HG02798 (cell line): ENCODE data around the gene DOCK4.

ENCODE experiments used
- ATAC-seq: cut with Tn5 transposase; IDR thresholded peaks from one replicate; pipeline ENCODE4 v1.9.1; 2021; ENCODE audit warnings: mild to moderate bottlenecking; ENCODE audit not compliant: unreplicated experiment, poor library complexity

Gene DOCK4

GRCh38 chr7:112192236-112193154, 13.7 kb downstream of the DOCK4 start:
- no peak for ATAC-seq

- no peak for ATAC-seq
Observed at GRCh38 chr7:112190120-112190519, 16.1 kb downstream of the DOCK4 start.

- no peak for ATAC-seq
Observed at GRCh38 chr7:112189691-112190090, 16.5 kb downstream of the DOCK4 start.

GRCh38 chr7:112188257-112188656, 17.9 kb downstream of the DOCK4 start:
- no peak for ATAC-seq

- no peak for ATAC-seq
Observed at GRCh38 chr7:112186300-112186699, 19.9 kb downstream of the DOCK4 start.

- ATAC-seq = no peak
Observed at GRCh38 chr7:112185005-112185834, 21.0 kb downstream of the DOCK4 start.

GRCh38 chr7:112184455-112184854, 21.7 kb downstream of the DOCK4 start:
- ATAC-seq = no peak

- no peak for ATAC-seq
Observed at GRCh38 chr7:112183266-112183665, 22.9 kb downstream of the DOCK4 start.

- ATAC-seq = no peak
Observed at GRCh38 chr7:112182749-112183148, 23.4 kb downstream of the DOCK4 start.

- ATAC-seq = no peak
Observed at GRCh38 chr7:112180223-112180622, 26.0 kb downstream of the DOCK4 start.

- no peak for ATAC-seq
Observed at GRCh38 chr7:112176693-112177415, 29.3 kb downstream of the DOCK4 start.

GRCh38 chr7:112176241-112176640, 30.0 kb downstream of the DOCK4 start:
- ATAC-seq = no peak

- ATAC-seq = no peak
Observed at GRCh38 chr7:112174192-112174591, 32.0 kb downstream of the DOCK4 start.

GRCh38 chr7:112173568-112173905, 32.7 kb downstream of the DOCK4 start:
- no peak for ATAC-seq

- no peak for ATAC-seq
Observed at GRCh38 chr7:112172870-112173567, 33.2 kb downstream of the DOCK4 start.

- ATAC-seq = no peak
Observed at GRCh38 chr7:112171673-112172072, 34.5 kb downstream of the DOCK4 start.

- no peak for ATAC-seq
Observed at GRCh38 chr7:112168915-112169314, 37.3 kb downstream of the DOCK4 start.

GRCh38 chr7:112167147-112167546, 39.1 kb downstream of the DOCK4 start:
- no peak for ATAC-seq

- ATAC-seq = no peak
Observed at GRCh38 chr7:112162784-112163506, 43.3 kb downstream of the DOCK4 start.
